Endothelial cell of umbilical vein (primary cell): Measurements from ENCODE around the gene TEX48.

Source experiments
- FOS ChIP-seq: IDR thresholded peaks from 2 replicates; pipeline ENCODE4 v1.6.1; 2011; ENCODE audit warnings: mild to moderate bottlenecking, low read length, moderate library complexity, borderline replicate concordance; ENCODE audit not compliant: insufficient read depth
- POLR2A ChIP-seq: IDR thresholded peaks from 2 replicates; pipeline ENCODE4 v1.6.1; 2012; ENCODE audit warnings: low read depth, mild to moderate bottlenecking, control low read depth, low read length
- TF ChIP-seq, protein P1 (sequence below), 2 donors: IDR thresholded peaks; 1 replicate in 1 of 2; 2 replicates in 1 of 2; pipeline ENCODE4 v1.5.1; 2011; ENCODE audit warnings: low read length in 2 of 2, mild to moderate bottlenecking in 2 of 2, moderate library complexity in 2 of 2, control low read depth in 1 of 2, inconsistent platforms in 1 of 2, low read depth in 1 of 2; ENCODE audit not compliant: insufficient read depth in 1 of 2; ENCODE audit errors: extremely low read depth in 1 of 2

DNA sequence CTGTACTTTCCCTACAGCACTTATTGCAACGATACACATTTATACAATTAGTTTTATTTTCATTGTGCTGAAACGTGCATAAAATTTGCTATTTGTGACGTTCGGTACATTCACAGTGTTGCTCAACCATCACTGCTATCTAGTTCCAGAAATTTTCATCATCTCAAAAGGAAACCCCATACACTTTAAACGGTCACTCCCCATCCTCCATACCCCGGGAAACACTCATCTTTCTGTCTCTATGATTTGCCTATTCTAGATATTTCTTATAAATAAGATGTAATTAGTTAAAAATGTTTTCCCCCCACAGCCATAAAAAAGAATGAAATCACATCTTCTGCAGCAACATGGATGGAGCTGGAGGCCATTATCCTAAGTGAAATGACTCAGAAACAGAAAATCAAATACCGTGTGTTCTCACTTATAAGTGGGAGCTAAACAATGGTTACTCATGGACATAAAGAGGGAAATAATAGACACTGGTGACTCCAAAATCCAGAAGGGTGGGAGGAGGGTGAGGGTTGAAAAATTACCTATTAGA, 40.2 kb upstream of the TEX48 start:
- TF ChIP-seq FOS (no peak), POLR2A (no peak)
- TF ChIP-seq, protein P1, sequence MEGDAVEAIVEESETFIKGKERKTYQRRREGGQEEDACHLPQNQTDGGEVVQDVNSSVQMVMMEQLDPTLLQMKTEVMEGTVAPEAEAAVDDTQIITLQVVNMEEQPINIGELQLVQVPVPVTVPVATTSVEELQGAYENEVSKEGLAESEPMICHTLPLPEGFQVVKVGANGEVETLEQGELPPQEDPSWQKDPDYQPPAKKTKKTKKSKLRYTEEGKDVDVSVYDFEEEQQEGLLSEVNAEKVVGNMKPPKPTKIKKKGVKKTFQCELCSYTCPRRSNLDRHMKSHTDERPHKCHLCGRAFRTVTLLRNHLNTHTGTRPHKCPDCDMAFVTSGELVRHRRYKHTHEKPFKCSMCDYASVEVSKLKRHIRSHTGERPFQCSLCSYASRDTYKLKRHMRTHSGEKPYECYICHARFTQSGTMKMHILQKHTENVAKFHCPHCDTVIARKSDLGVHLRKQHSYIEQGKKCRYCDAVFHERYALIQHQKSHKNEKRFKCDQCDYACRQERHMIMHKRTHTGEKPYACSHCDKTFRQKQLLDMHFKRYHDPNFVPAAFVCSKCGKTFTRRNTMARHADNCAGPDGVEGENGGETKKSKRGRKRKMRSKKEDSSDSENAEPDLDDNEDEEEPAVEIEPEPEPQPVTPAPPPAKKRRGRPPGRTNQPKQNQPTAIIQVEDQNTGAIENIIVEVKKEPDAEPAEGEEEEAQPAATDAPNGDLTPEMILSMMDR (IDR thresholded peaks at IDR 0.05; ENCODE audit: extremely low read depth in 1 of 2, insufficient read depth in 1 of 2, low read depth in 1 of 2, low read length in 2 of 2), result no peak
